Measurements from ENCODE around the gene SALL4.

GRCh38 chr20:51804754-51805153 is 2.4 kb upstream of the SALL4 start:
- TF ChIP-seq CTCF (IDR thresholded peaks at IDR 0.05) (no peak), POLR2A (IDR thresholded peaks at IDR 0.05) (no peak)
